ENCODE data around the gene PRSS35.
"Not testable (repeated sequence)": the region's sequence is repeated elsewhere in the genome, so short reads cannot be mapped to it uniquely, and the experiment has no call there.

The PRSS35 gene

DNA sequence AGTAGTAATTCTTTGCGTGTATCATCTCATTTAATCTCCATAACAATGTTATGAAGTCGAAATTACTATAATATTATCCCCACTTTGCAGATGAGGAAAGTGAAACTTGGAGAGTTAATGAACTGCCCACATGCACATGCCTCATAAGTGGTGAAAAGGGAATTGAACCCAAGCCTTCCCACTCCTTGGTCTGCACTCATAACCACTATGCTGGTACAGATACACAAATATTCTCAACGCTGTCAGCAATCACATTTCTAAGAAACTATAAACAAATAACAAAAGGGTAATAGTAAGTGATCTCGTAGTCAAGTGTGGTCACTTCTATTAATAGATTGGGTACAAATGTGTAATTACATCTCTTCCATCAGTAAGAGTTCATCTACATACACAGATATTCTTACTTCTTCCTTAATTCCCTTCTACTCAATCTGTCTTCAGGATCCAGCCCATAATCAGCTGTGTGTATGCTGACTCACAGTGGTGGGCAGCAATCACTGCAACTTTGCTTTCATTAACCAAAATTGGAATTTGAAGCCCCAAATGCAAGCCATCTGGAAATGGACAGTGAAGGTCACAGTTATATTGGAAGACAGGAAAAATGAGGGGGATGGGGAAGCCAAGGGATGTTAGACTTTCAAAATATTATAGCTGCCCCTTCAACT is 6.6 kb downstream of the PRSS35 start:
- DNase-seq, result peak; percentile 4

DNA sequence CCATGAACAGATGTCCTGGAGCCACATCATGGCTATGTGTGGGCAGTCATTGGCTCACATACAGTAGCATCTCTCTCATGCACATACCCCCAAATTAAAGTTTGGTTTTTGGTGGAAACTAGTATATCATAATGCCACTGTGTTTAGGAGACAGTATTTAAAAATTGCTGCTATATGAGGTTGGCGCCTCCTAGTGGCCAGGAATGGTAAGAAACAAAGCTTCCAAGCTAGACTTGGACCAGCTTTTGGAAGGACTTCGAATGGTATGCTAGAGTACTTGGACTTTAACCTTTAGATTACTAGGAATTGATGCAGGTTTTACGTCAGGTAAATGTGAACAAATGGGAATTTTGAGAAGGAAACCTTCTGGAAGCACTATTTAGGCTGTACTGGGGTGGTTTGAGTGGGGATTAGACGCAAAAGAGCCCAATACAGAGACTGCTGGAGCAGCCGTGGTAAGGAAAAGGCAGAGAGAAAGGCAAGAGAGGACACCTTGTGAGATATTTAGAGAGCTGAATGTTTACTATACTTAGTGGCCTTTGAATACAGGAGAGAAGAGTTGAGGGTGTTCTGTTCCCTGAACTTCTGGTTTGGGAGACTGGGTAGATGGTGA is 23.8 kb downstream of the PRSS35 start:
- DNase-seq, result peak; percentile 17

DNA sequence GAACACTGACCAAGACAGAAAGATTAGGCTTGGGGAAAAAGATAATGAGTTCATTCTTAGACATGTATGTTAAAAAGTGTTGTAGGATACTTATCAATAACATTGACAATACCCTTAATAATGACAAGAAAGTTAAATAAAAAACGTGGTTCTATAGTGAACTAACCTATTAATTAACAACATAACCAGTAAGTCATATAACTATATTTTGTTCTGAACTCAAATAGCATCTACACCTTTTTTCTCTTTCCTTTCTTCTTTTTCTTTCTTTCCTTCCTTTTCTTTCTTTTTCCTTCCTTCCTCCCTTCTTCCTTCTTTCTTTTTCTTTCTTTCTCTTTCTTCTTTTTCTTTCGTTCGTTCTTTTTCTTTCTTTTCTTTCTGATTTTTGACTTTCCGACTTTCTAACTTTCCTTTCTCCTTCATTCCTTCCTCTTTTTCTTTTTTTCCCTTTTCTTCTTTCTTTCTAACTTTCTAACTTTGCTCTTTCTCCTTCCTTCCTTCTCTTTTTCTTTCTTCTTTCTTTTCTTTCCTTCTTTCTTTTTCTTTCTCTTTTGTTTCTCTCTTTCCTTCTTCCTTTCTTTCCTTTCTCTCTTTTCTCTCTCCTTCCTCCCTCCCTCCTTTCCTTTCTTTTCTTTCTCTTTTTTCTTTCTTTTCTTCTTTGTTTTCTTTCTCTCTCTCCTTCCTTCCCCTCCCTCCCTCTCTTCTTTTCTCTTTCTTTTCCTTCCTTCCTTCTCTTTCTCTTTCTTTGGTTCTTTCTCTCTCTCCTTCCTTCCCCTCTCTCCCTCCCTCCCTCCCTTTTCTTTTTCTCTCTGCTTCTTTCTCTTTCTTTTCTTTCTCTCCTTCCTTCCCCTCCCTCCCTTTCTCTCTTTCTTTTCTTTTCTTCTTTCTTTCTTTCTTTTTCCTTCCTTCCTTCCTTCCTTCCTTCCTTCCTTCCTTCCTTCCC is 24.6 kb downstream of the PRSS35 start:
- no peak for DNase-seq

DNA sequence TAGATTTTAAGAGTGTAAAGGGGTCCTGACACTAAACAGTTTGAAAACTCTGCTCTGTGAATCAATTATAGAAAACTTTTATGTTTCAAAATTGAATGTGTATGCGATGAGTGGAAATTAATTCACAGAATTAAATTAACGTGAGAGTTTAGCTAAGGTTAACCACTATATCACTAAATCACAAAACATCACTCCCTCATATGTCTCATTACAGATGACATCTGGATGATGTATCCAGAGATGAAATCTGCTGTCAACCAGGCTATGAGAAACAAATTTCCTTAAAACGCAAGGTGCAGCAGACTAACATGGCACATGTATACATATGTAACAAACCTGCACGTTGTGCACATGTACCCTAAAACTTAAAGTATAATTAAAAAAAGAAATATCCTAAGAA is 27.3 kb downstream of the PRSS35 start:
- no peak for DNase-seq

DNA sequence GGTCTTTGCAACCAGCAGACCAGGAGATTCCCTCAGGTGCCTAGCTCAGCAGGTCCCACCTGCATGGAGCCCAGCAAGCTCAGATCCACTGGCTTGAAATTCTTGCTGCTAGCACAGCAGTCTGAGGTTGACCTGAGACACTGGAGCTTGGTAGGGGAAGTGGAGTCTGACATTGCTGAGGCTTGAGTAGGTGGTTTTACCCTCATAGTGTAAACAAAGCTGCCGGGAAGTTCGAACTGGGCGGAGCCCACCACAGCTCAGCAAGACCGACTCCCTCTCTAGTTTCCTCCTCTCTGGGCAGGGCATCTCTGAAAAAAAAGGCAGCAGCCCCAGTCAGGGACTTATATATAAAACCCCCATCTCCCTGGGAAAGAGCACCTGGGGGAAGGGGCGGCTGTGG is 34.3 kb downstream of the PRSS35 start:
- DNase-seq, result no peak

DNA sequence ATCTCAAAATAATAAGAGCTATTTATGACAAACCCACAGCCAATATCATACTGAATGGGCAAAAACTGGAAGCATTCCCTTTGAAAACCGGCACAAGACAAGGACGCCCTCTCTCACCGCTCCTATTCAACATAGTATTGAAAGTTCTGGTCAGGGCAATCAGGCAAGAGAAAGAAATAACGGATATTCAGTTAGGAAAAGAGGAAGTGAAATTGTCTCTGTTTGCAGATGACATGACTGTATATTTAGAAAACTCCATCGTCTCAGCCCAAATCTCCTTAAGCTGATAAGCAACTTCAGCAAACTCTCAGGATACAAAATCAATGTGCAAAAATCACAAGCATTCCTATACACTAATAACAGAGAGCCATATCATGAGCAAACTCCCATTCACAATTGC is 38.1 kb downstream of the PRSS35 start:
- DNase-seq, result not testable (repeated sequence)

DNA sequence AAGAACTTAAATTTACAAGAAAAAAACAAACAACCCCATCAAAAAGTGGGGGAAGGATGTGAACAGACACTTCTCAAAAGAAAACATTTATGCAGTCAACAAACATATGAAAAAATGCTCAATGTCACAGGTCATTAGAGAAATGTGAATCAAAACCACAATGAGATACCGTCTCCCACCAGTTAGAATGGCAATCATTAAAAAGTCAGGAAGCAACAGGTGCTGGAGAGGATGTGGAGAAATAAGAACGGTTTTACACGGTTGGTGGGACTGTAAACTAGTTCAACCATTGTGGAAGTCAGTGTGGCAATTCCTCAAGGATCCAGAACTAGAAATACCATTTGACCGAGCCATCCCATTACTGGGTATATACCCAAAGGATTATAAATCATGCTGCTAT is 39.4 kb downstream of the PRSS35 start:
- DNase-seq, result not testable (repeated sequence)

DNA sequence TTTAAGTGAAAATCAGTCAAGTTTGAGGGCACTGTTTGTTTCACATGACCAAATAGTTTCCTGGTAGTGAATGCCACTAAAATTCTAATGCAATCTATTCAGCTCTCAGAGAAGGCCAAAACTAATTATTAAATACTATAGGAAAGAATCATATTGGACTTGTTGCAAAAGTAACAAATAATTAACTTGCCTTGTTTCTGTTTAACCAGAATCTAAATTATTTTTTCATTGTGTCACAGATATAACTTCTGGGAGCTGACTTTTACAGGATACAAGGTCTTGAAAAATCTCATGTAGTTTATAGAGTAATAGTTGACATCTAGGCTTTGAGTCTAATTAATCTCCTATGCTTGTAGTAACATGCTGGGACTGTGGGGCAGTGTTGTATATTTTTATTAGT is 44.5 kb downstream of the PRSS35 start:
- no peak for DNase-seq

DNA sequence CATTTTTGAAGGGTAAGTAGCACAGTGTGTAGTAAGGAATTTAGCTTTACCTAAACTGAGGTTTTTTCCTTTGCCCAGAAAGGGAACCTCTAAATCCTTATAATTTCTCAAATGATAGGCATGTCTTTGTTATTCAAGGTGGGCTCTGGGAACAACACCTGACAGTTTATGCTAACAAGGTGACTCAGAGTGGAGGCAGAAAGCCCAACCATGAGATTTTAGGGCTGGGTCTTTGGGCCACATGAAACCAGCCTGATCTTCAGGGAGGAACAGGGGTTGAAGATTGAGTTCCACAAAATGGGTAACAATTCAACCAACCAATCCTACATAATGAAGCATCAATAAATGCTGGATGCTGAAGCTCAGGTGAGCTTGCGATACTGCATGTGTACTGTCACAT is 46.6 kb downstream of the PRSS35 start:
- DNase-seq, result no peak

DNA sequence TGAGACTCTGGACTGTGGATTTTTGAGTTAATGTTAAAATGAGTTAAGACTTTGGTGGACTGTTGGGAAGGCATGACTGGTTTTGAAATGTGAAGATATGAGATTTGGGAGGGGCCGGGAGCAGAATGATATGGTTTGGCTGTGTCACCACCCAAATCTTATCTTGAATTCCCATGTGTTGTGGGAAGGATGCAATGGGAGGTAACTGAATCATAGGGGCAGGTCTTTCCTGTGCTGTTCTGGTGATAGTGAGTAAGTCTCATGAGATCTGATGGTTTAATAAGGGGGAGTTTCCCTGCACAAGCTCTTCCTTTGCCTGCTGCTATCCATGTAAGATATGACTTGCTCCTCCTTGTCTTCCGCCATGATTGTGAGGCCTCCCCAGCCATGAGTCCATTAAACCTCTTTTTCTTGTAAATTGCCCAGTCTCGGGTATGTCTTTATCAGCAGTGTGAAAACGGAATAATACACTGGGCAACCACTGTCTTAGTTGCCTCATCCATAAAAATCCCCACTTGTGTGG is 59.4 kb downstream of the PRSS35 start:
- DNase-seq, result not testable (repeated sequence)

DNA sequence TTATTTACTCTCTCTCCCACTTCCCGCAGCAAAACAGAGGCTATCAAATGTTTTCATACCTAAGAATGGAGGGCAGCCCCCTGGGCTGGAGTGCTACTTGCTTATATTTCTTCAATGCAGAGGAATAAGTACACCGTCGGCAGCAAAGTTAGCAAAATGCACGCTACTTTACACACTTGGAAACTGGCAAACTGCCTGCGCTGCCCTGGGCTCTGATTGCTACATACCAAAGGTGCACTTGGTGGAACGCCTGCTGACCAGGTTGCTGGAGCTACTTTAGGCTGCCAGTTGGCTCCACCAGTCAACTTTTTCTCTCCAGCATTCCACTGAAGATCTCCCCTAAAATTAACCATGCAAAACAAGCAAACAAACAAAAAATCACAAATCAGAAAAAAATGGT is 62.4 kb downstream of the PRSS35 start:
- DNase-seq, result no peak
